Cardiac fibroblast (primary cell): ENCODE results near the gene MT1G.
A peak's percentile ranks its signal among the peaks of the same experiment; 100 is the strongest.

Experiments
- DNase-seq, 2 donors: peaks; one replicate each; pipeline versions ENCODE4 v3.0.0 to v3.0.0-alpha.2; 2010; ENCODE audit warnings: low read depth in 2 of 2
- H3K4me3 ChIP-seq, 2 donors: replicated peaks in 1 of 2; 1 replicate in 1 of 2; 2 replicates in 1 of 2; pipeline ENCODE4 v1.5.1; 2011; ENCODE audit warnings: low read depth in 2 of 2, low read length in 2 of 2, mild to moderate bottlenecking in 2 of 2, moderate library complexity in 1 of 2
- CTCF ChIP-seq: IDR thresholded peaks from one replicate; pipeline ENCODE4 v1.5.1; 2011; ENCODE audit warnings: low read depth, mild to moderate bottlenecking, low read length, inconsistent platforms

Gene MT1G

GRCh38 chr16:56634715-56635440 is 33.0 kb downstream of the MT1G start:
- DNase-seq, result no peak
- peak overlapping the region in 1 of 2 donors; percentile 29 for H3K4me3 ChIP-seq
- TF ChIP-seq CTCF, result no peak

GRCh38 chr16:56633535-56633934 is 34.3 kb downstream of the MT1G start:
- no peak for DNase-seq
- H3K4me3 ChIP-seq, result no peak overlapping the region
- TF ChIP-seq CTCF, result no peak

- TF ChIP-seq CTCF, result no peak
- no peak for DNase-seq
- peak overlapping the region in 1 of 2 donors; percentile 47 for H3K4me3 ChIP-seq
Observed at GRCh38 chr16:56632848-56633365, 35.0 kb downstream of the MT1G start.

GRCh38 chr16:56632156-56632847 is 35.6 kb downstream of the MT1G start, which contains the start of gene MT1M:
MT1M (plus strand) TSS chr16:56632659; CDS start chr16:56632732, 73 bp downstream.
- no peak for TF ChIP-seq CTCF
- DNase-seq, result no peak
- peak within 1 kb of the TSS; percentile 39 to 47 for H3K4me3 ChIP-seq

- DNase-seq, result no peak
Observed at GRCh38 chr16:56631832-56632155, 36.1 kb downstream of the MT1G start.

GRCh38 chr16:56631197-56631596 is 36.7 kb downstream of the MT1G start:
- DNase-seq, result no peak
- TF ChIP-seq CTCF, result no peak
- no peak overlapping the region for H3K4me3 ChIP-seq

More at GRCh38 chr16:56631832-56632155, 36.1 kb downstream of the MT1G start:
- H3K4me3 ChIP-seq, result peak overlapping the region; percentile 39 to 47
- no peak for TF ChIP-seq CTCF
